NCI-H748 treated with DMSO at 0.1 percent for 48 hours (cell line): Measurements from ENCODE around the gene LRRTM3.
A peak's percentile ranks its signal among the peaks of the same experiment; 100 is the strongest.

ENCODE experiments used
- DNase-seq: peaks from one replicate; lab custom pipeline; 2025; lab: John Stamatoyannopoulos, UW

LRRTM3 gene

DNA sequence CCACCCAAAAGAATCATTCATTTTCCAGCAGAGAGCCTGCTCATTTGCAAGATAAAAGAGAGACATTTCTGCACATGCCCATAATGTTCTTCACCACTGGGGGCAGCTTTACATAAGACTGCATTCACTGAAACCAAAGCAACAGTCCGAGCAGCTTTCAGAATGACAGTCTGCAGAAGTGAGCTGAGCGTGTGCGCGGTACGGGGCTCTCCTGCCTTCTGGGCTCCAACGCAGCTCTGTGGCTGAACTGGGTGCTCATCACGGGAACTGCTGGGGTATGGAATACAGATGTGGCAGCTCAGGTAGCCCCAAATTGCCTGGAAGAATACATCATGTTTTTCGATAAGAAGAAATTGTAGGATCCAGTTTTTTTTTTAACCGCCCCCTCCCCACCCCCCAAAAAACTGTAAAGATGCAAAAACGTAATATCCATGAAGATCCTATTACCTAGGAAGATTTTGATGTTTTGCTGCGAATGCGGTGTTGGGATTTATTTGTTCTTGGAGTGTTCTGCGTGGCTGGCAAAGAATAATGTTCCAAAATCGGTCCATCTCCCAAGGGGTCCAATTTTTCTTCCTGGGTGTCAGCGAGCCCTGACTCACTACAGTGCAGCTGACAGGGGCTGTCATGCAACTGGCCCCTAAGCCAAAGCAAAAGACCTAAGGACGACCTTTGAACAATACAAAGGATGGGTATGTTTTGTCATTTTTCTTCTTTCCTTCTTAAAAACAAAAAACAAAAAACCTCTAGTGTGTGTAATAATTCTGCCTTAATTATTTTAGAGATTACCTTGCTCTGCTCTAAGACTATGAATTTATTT is at the start of gene LRRTM3:
LRRTM3 (plus strand) TSS at position 141 of the 820 bp plus-strand sequence.
- peak; percentile 29 for DNase-seq

GRCh38 chr10:66877361-66877760 is 48.5 kb upstream of the LRRTM3 start:
- no peak for DNase-seq

GRCh38 chr10:66880292-66880691 is 45.5 kb upstream of the LRRTM3 start:
- no peak for DNase-seq

DNA sequence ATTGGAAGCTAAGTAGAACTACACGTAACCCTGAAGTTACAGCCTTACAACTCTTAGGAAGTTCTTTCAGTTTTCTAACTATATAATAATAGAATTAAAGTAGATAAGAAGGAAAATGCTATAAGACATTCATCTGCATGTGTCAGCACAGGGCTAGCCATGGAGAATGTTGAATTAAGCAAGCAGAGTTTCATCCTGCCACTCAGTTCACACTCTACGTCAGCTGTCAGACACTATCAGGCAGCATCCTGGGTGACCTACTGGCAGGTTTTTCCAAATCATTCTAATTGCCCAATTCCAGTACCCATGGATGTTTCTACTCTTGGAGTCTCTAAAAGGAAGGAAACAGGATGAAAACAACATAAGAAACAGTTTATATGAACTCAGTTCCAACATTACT is 45.0 kb upstream of the LRRTM3 start:
- DNase-seq = no peak

GRCh38 chr10:66881814-66882213 is 44.0 kb upstream of the LRRTM3 start:
- no peak for DNase-seq

DNA sequence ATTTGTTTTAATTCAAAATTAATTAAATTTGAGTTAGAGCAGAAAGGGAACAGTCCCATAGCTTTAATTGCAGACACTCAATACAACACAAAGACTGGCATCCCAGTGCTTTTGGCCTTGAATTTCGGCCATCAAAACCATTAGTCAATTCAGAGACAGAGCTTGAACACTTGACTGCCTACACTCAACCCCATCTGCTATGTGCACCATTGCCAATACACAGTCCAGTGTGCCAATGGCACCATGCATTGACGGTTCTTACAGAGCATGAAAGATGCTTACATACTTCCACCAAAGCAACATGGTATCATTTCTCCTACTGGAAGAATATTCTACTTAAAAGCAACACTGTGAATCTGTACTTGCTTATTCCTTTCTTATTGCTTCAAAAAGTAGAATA is 43.6 kb upstream of the LRRTM3 start:
- no peak for DNase-seq

DNA sequence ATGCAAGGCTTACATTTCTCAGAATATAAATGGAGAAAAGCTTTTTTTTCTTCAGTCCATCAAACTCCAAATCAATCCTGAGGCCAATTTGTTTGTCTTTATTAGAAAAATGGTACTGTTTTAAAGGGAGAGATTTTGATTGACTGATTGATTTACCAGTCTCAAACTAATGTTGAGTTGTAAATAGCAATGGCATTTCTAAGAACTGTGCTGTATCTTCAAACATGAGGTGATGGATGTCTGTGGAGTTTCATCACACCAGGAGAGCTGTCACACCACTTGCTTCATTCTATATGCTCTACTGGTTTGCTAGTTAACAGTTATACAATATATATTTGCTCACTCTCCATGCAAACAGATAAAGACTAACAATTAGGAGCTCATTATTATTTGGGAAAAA is 39.0 kb upstream of the LRRTM3 start:
- DNase-seq = no peak

GRCh38 chr10:66888237-66888636 is 37.6 kb upstream of the LRRTM3 start:
- no peak for DNase-seq

- no peak for DNase-seq
Measured at GRCh38 chr10:66892871-66893270, 33.0 kb upstream of the LRRTM3 start.

GRCh38 chr10:66910671-66911070 is 15.2 kb upstream of the LRRTM3 start:
- no peak for DNase-seq

DNA sequence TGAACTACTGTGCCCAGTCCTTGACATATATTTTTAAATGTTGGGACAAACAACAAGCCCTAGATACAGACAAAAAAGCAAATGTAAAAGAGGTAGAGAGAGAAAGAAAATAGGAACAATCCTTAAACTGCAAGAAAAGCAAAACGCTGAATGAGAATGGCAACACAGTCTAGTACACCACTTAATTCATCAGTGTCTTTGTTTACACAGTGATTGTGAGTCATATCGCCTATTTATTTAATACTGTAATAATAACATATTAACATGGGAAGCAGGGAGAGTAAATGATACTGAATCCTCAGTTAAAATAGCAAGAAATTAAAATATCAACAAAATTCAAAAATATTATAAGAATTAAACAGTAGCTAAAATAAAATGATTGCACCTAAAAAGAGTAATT is 9.8 kb upstream of the LRRTM3 start:
- no peak for DNase-seq

- no peak for DNase-seq
Measured at GRCh38 chr10:66917104-66917503, 8.7 kb upstream of the LRRTM3 start.

GRCh38 chr10:66919248-66919647 is 6.6 kb upstream of the LRRTM3 start:
- no peak for DNase-seq

GRCh38 chr10:66924674-66925345 is 1.0 kb upstream of the LRRTM3 start:
- no peak for DNase-seq

DNA sequence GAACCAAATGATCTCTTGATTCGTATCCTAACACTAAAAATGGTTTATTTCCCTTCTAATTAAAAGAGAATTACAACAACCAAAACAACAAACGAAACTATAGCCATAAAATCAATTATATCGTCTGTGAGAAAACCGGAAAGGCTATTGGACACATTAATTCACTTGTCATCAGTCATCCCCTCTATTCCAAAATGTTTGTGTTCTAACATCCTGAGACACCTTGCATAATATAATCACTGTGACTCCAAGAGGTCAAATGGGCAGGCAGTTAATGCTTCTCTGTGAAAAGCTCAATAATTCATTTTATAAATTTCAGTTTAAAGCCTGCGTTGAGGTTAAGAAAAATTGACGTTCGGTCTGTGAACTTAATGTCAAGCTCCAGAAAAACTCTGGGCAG is 463 bp upstream of the LRRTM3 start:
- no peak for DNase-seq

DNA sequence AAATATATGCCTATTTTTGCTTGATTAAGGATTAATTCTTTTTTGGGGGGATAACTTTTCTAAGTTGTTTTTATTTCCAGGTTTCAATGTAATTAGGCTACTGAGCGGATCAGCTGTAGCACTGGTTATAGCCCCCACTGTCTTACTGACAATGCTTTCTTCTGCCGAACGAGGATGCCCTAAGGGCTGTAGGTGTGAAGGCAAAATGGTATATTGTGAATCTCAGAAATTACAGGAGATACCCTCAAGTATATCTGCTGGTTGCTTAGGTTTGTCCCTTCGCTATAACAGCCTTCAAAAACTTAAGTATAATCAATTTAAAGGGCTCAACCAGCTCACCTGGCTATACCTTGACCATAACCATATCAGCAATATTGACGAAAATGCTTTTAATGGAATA is 1.0 kb downstream of the LRRTM3 start:
- DNase-seq = no peak

DNA sequence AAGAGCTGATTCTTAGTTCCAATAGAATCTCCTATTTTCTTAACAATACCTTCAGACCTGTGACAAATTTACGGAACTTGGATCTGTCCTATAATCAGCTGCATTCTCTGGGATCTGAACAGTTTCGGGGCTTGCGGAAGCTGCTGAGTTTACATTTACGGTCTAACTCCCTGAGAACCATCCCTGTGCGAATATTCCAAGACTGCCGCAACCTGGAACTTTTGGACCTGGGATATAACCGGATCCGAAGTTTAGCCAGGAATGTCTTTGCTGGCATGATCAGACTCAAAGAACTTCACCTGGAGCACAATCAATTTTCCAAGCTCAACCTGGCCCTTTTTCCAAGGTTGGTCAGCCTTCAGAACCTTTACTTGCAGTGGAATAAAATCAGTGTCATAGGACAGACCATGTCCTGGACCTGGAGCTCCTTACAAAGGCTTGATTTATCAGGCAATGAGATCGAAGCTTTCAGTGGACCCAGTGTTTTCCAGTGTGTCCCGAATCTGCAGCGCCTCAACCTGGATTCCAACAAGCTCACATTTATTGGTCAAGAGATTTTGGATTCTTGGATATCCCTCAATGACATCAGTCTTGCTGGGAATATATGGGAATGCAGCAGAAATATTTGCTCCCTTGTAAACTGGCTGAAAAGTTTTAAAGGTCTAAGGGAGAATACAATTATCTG is 1.6 kb downstream of the LRRTM3 start:
- DNase-seq = no peak

DNA sequence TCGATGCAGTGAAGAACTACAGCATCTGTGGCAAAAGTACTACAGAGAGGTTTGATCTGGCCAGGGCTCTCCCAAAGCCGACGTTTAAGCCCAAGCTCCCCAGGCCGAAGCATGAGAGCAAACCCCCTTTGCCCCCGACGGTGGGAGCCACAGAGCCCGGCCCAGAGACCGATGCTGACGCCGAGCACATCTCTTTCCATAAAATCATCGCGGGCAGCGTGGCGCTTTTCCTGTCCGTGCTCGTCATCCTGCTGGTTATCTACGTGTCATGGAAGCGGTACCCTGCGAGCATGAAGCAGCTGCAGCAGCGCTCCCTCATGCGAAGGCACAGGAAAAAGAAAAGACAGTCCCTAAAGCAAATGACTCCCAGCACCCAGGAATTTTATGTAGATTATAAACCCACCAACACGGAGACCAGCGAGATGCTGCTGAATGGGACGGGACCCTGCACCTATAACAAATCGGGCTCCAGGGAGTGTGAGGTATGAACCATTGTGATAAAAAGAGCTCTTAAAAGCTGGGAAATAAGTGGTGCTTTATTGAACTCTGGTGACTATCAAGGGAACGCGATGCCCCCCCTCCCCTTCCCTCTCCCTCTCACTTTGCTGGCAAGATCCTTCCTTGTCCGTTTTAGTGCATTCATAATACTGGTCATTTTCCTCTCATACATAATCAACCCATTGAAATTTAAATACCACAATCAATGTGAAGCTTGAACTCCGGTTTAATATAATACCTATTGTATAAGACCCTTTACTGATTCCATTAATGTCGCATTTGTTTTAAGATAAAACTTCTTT is 2.3 kb downstream of the LRRTM3 start:
- no peak for DNase-seq

DNA sequence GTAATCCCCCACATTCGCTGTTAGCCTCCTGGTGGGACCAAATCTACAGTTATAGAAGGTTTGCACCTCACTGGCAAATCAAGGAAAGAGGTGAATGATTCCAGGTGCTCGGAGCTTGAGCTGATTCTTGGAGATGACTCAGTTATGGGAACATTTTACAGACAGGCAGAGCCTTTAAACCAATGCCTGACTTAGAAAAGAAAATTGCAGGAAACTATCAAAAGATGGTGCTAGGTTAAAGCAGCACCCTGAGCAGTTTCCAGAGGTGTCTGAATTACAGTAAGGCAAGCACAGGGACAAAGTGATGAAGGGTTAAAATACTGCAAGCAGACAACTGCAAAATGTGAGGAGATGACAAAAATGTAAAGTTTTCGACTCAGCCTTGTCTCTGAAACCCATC is 2.9 kb downstream of the LRRTM3 start:
- no peak for DNase-seq

GRCh38 chr10:66929375-66929774 is 3.5 kb downstream of the LRRTM3 start:
- no peak for DNase-seq

DNA sequence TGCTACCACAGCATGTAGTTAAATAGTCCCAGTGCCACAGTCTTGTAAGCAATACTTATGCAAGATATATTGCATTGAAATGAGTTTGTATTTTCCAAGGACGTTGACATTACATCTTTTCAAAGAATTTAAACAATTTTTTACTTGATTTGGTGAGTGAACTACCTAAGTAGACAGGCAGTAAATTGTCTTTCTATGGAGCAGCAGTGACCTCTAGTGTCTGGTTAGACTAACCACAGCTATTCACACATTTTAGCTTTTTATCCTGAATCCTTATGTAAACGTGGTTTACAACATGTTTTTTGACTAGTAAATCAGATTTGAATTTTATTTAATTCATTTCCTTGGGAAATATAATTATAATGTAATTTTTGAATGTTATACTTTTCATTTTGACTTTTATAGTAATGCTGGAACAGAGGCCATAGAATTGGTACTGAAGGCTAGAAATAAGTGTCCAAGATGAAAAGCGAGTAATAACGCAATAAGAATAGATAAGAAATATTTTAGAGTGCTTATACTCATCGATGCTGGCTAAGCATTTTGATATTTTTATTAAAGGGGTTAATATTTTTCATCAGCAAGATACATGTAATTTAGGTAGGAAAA is 5.6 kb downstream of the LRRTM3 start:
- peak; percentile 48 for DNase-seq

DNA sequence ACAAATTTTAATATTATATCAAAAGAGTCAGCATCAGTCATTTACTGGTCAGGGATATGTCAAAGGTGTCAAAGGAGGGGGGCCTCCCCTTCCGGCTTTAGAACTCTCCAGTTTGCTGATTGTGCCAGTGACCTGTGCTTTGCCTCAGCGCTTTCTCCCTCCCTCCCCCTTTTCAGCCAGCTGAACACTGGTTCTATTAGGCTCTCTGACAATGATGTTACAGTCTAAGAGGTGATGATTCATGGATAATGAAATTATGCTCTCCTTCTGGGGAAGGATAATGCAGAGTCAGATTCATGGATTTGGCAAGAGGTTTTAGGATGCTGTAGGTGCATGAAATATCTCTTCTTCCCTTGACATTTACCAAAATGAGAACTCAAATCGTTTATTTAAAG is 6.1 kb downstream of the LRRTM3 start:
- no peak for DNase-seq
